NCI-H2196 (cell line): ENCODE results near the gene GLB1L3.
"Not testable (repeated sequence)": the region's sequence is repeated elsewhere in the genome, so short reads cannot be mapped to it uniquely, and the experiment has no call there.

Source experiments
- DNase-seq: peaks from one replicate; lab custom pipeline; 2025; ENCODE audit not compliant: unreplicated experiment; lab: John Stamatoyannopoulos, UW

GLB1L3 gene

GRCh38 chr11:134273317-134273712, 2.9 kb upstream of the GLB1L3 start:
- DNase-seq = no peak

GRCh38 chr11:134275188-134275533, 1.0 kb upstream of the GLB1L3 start:
- no peak for DNase-seq

GRCh38 chr11:134276396-134277182, 410 bp downstream of the GLB1L3 start:
- DNase-seq = peak; percentile 34

- DNase-seq = no peak
Observed at GRCh38 chr11:134277183-134278001, 1.2 kb downstream of the GLB1L3 start.

- DNase-seq = no peak
Observed at GRCh38 chr11:134278356-134278755, 2.2 kb downstream of the GLB1L3 start.

GRCh38 chr11:134281635-134282034, 5.5 kb downstream of the GLB1L3 start:
- DNase-seq = not testable (repeated sequence)

- no peak for DNase-seq
Observed at GRCh38 chr11:134282121-134283045, 6.2 kb downstream of the GLB1L3 start.

GRCh38 chr11:134283461-134284230, 7.5 kb downstream of the GLB1L3 start:
- DNase-seq = no peak

GRCh38 chr11:134284349-134284748, 8.2 kb downstream of the GLB1L3 start:
- DNase-seq = not testable (repeated sequence)

GRCh38 chr11:134287561-134287960, 11.4 kb downstream of the GLB1L3 start:
- no peak for DNase-seq

GRCh38 chr11:134288486-134288885, 12.3 kb downstream of the GLB1L3 start:
- DNase-seq = no peak

GRCh38 chr11:134289167-134289566, 13.0 kb downstream of the GLB1L3 start:
- DNase-seq = no peak

GRCh38 chr11:134289789-134290188, 13.6 kb downstream of the GLB1L3 start:
- DNase-seq = no peak

GRCh38 chr11:134290646-134291045, 14.5 kb downstream of the GLB1L3 start:
- DNase-seq = no peak

GRCh38 chr11:134291196-134291595, 15.0 kb downstream of the GLB1L3 start:
- no peak for DNase-seq

- DNase-seq = no peak
Observed at GRCh38 chr11:134292661-134293060, 16.5 kb downstream of the GLB1L3 start.

- DNase-seq = no peak
Observed at GRCh38 chr11:134293119-134294113, 17.2 kb downstream of the GLB1L3 start.

- no peak for DNase-seq
Observed at GRCh38 chr11:134294664-134295063, 18.5 kb downstream of the GLB1L3 start.

- DNase-seq = no peak
Observed at GRCh38 chr11:134312223-134312622, 36.0 kb downstream of the GLB1L3 start.
